CD8-positive, alpha-beta memory T cell (primary cell): ENCODE results near the gene HERC3. TPM values are rescaled to one million over a fixed set of nuclear protein-coding genes. Genes with fewer than 3 reads are reported as not detected.

Experiments used
- CTCF ChIA-PET: fragments of 350-600 bp; sonication (Branson Sonifier 250); formaldehyde crosslinking; loops from one replicate; lab custom pipeline; 2021; ENCODE audit warnings: antibody characterized with exemption; lab: Charles Lee
- POLR2A ChIA-PET: fragments of 350-600 bp; sonication (Branson Sonifier 250); formaldehyde crosslinking; loops from one replicate; lab custom pipeline; 2021; ENCODE audit warnings: antibody characterized with exemption; lab: Charles Lee
- DNase-seq, 5 donors: peaks; one replicate each; pipeline versions ENCODE4 v3.0.0 to v3.0.0-alpha.2; 2020 to 2022; ENCODE audit warnings: mixed read lengths in 1 of 5
- H3K27ac ChIP-seq: one replicate; pipeline ENCODE4 v1.7.0; 2013; ENCODE audit warnings: low read depth, mild to moderate bottlenecking, low read length, moderate library complexity
- H3K27me3 ChIP-seq: 2 replicates; pipeline ENCODE4 v1.7.0; 2013; ENCODE audit warnings: low read length, mild to moderate bottlenecking; ENCODE audit not compliant: insufficient read depth, poor library complexity, severe bottlenecking
- H3K36me3 ChIP-seq: 2 replicates; pipeline ENCODE4 v1.7.0; 2013; ENCODE audit warnings: mild to moderate bottlenecking, low read length, moderate library complexity; ENCODE audit not compliant: insufficient read depth
- H3K4me1 ChIP-seq: 2 replicates; pipeline ENCODE4 v1.7.0; 2013; ENCODE audit warnings: mild to moderate bottlenecking, low read length, moderate library complexity; ENCODE audit not compliant: insufficient read depth
- H3K4me3 ChIP-seq: 2 replicates; pipeline ENCODE4 v1.7.0; 2013; ENCODE audit warnings: mild to moderate bottlenecking, low read length
- H3K9me3 ChIP-seq: 2 replicates; pipeline ENCODE4 v1.7.0; 2013; ENCODE audit warnings: mild to moderate bottlenecking, low read length
- H3K27ac Mint-ChIP-seq, 8 donors: one replicate each; pipeline ENCODE4 v1.8.0; 2020 to 2021; ENCODE audit warnings: mixed read lengths in 8 of 8, mild to moderate bottlenecking in 6 of 8, inconsistent platforms in 3 of 8, moderate library complexity in 3 of 8
- H3K27me3 Mint-ChIP-seq, 2 donors: one replicate each; pipeline ENCODE4 v1.8.0; 2020 to 2021; ENCODE audit warnings: mixed read lengths in 2 of 2, mild to moderate bottlenecking in 1 of 2, moderate library complexity in 1 of 2
- H3K36me3 Mint-ChIP-seq, 3 donors: one replicate each; pipeline ENCODE4 v1.8.0; 2020 to 2021; ENCODE audit warnings: mixed read lengths in 3 of 3, inconsistent platforms in 1 of 3, mild to moderate bottlenecking in 1 of 3
- H3K4me1 Mint-ChIP-seq, 3 donors: one replicate each; pipeline ENCODE4 v1.8.0; 2020 to 2021; ENCODE audit warnings: mixed read lengths in 3 of 3, inconsistent platforms in 1 of 3, mild to moderate bottlenecking in 1 of 3
- H3K4me3 Mint-ChIP-seq, 7 donors: one replicate each; pipeline ENCODE4 v1.8.0; 2020 to 2021; ENCODE audit warnings: mixed read lengths in 7 of 7, mild to moderate bottlenecking in 6 of 7, moderate library complexity in 4 of 7, inconsistent platforms in 2 of 7
- H3K9me3 Mint-ChIP-seq, 5 donors: one replicate each; pipeline ENCODE4 v1.8.0; 2020 to 2022; ENCODE audit warnings: mixed read lengths in 5 of 5, mild to moderate bottlenecking in 3 of 5, moderate library complexity in 2 of 5, inconsistent platforms in 1 of 5
- polyA plus RNA-seq: library from polyadenylated mRNA; unstranded; fragments of 300-500 nt; fragmentation: Illumina TruSeq; gene quantifications from one replicate; pipeline ENCODE4 v1.2.3, GENCODE V29; 2021
- total RNA-seq, 2 experiments: library from RNA; stranded (reverse); gene quantifications; one replicate each; pipeline ENCODE4 v1.2.3, GENCODE V29; 2021

The HERC3 gene
- total and polyA plus RNA-seq, 3 experiments from 2014 or later, result 27.9 to 34.5 (median 31.8) TPM

- no peak for DNase-seq
- Mint-ChIP-seq H3K4me1 (no peaks in the 10 kb centered on the region), H3K4me3 (no peak overlapping the region), H3K27me3 (peaks cover under 1 to 2% of the 10 kb centered on the region in 2 donors), H3K9me3 (no peaks in the 10 kb centered on the region), H3K27ac (no peak overlapping the region), H3K36me3 (no peaks in the 10 kb centered on the region)
- ChIA-PET CTCF (interaction anchor here (1.2 kb wide), 1 partner anchor 44 kb away, joined by 3 read pairs; no protein-coding TSS in a partner anchor), POLR2A (no interaction called here)
- Histone ChIP-seq H3K4me3 (no peak overlapping the region), H3K4me1 (no peaks in the 10 kb centered on the region), H3K36me3 (no peaks in the 10 kb centered on the region), H3K27ac (no peak overlapping the region), H3K27me3 (no peaks in the 10 kb centered on the region), H3K9me3 (no peaks in the 10 kb centered on the region)
Measured at GRCh38 chr4:88583631-88584470, 8.4 kb upstream of the HERC3 start.

GRCh38 chr4:88584471-88584900 is 7.8 kb upstream of the HERC3 start:
- ChIA-PET CTCF (interaction anchor here (1.2 kb wide), 1 partner anchor 45 kb away, joined by 3 read pairs; no protein-coding TSS in a partner anchor), POLR2A (no interaction called here)
- Histone ChIP-seq H3K4me1 (no peaks in the 10 kb centered on the region), H3K36me3 (no peaks in the 10 kb centered on the region), H3K4me3 (no peak overlapping the region), H3K27ac (no peak overlapping the region), H3K9me3 (no peaks in the 10 kb centered on the region), H3K27me3 (no peaks in the 10 kb centered on the region)
- Mint-ChIP-seq H3K27ac (peak overlapping the region in 1 of 8 donors; percentile 43), H3K36me3 (no peaks in the 10 kb centered on the region), H3K4me3 (no peak overlapping the region), H3K27me3 (peaks cover 0 to 2% of the 10 kb centered on the region in 2 donors), H3K4me1 (no peaks in the 10 kb centered on the region), H3K9me3 (no peaks in the 10 kb centered on the region)
- no peak for DNase-seq

GRCh38 chr4:88585917-88586316 is 6.4 kb upstream of the HERC3 start:
- Histone ChIP-seq H3K4me3 (no peak overlapping the region), H3K36me3 (no peaks in the 10 kb centered on the region), H3K27ac (no peak overlapping the region), H3K9me3 (no peaks in the 10 kb centered on the region), H3K4me1 (peaks cover 3% of the 10 kb centered on the region), H3K27me3 (no peaks in the 10 kb centered on the region)
- H3K27me3 Mint-ChIP-seq, result no peaks in the 10 kb centered on the region
- DNase-seq, result no peak
- H3K27ac Mint-ChIP-seq, result no peak overlapping the region
- ChIA-PET POLR2A (no interaction called here), CTCF (no interaction called here)
- H3K4me1 Mint-ChIP-seq, result peaks cover 0 to under 1% (median 0%) of the 10 kb centered on the region in 3 donors
- no peaks in the 10 kb centered on the region for H3K9me3 Mint-ChIP-seq
- H3K36me3 Mint-ChIP-seq, result no peaks in the 10 kb centered on the region
- H3K4me3 Mint-ChIP-seq, result no peak overlapping the region

- Histone ChIP-seq H3K27me3 (no peaks in the 10 kb centered on the region), H3K27ac (no peak overlapping the region), H3K4me3 (no peak overlapping the region), H3K4me1 (peaks cover 11% of the 10 kb centered on the region), H3K9me3 (no peaks in the 10 kb centered on the region), H3K36me3 (no peaks in the 10 kb centered on the region)
- DNase-seq, result no peak
- ChIA-PET CTCF (no interaction called here), POLR2A (no interaction called here)
- Mint-ChIP-seq H3K4me1 (peaks cover 6 to 14% (median 13%) of the 10 kb centered on the region in 3 donors), H3K4me3 (no peak overlapping the region), H3K27ac (no peak overlapping the region), H3K9me3 (no peaks in the 10 kb centered on the region), H3K27me3 (no peaks in the 10 kb centered on the region), H3K36me3 (peaks cover 0 to 6% (median 0%) of the 10 kb centered on the region in 3 donors)
Measured at GRCh38 chr4:88587306-88587705, 5.0 kb upstream of the HERC3 start.

GRCh38 chr4:88592600-88593448 is 544 bp downstream of the HERC3 start:
- Mint-ChIP-seq H3K36me3 (peaks cover 0 to 33% (median 10%) of the 10 kb centered on the region in 3 donors), H3K27ac (peak overlapping the region; percentile 84 to 99 (median 96)), H3K4me1 (peaks cover 38 to 57% (median 55%) of the 10 kb centered on the region in 3 donors), H3K27me3 (no peaks in the 10 kb centered on the region), H3K4me3 (peak overlapping the region; percentile 92 to 98 (median 96)), H3K9me3 (no peaks in the 10 kb centered on the region)
- Histone ChIP-seq H3K4me3 (peak overlapping the region; percentile 94), H3K9me3 (no peaks in the 10 kb centered on the region), H3K27me3 (no peaks in the 10 kb centered on the region), H3K27ac (peak overlapping the region; percentile 82), H3K36me3 (peaks cover 5% of the 10 kb centered on the region), H3K4me1 (peaks cover 35% of the 10 kb centered on the region)
- ChIA-PET CTCF (interaction anchor here (0.8 to 3.8 kb wide), 4 partner anchors 8 to 66 kb away, joined by 3 to 28 read pairs (median 4); no protein-coding TSS in a partner anchor), POLR2A (interaction anchor here (0.5 to 3.2 kb wide), 9 partner anchors 18 to 308 kb away, joined by 3 to 32 read pairs (median 4); partner anchors contain the start of genes HERC5, HERC6, NAP1L5 and PPM1K)
- peak; percentile 76 to 88 (median 78) for DNase-seq

GRCh38 chr4:88597970-88598660 is 5.8 kb downstream of the HERC3 start:
- Histone ChIP-seq H3K4me1 (peaks cover 65% of the 10 kb centered on the region), H3K9me3 (no peaks in the 10 kb centered on the region), H3K27me3 (no peaks in the 10 kb centered on the region), H3K27ac (no peak overlapping the region), H3K36me3 (peaks cover 5% of the 10 kb centered on the region), H3K4me3 (no peak overlapping the region)
- peaks cover 0 to 61% (median 25%) of the 10 kb centered on the region in 3 donors for H3K36me3 Mint-ChIP-seq
- peak overlapping the region in 2 of 7 donors; percentile 17 to 42 for H3K4me3 Mint-ChIP-seq
- no peak for DNase-seq
- ChIA-PET POLR2A (no interaction called here), CTCF (interaction anchor here (1.7 kb wide), 1 partner anchor 13 kb away, joined by 4 read pairs; no protein-coding TSS in a partner anchor)
- H3K27ac Mint-ChIP-seq, result peak overlapping the region; percentile 15 to 86 (median 80)
- peaks cover 69 to 86% (median 84%) of the 10 kb centered on the region in 3 donors for H3K4me1 Mint-ChIP-seq
- H3K9me3 Mint-ChIP-seq, result no peaks in the 10 kb centered on the region
- peaks cover 0 to 2% of the 10 kb centered on the region in 2 donors for H3K27me3 Mint-ChIP-seq

GRCh38 chr4:88599298-88599697 is 7.0 kb downstream of the HERC3 start:
- Mint-ChIP-seq H3K27ac (peak overlapping the region; percentile 55 to 93 (median 84)), H3K9me3 (no peaks in the 10 kb centered on the region), H3K4me1 (peaks cover 64 to 81% (median 81%) of the 10 kb centered on the region in 3 donors), H3K4me3 (peak overlapping the region in 6 of 7 donors; percentile 10 to 69 (median 39)), H3K36me3 (peaks cover 1 to 66% (median 31%) of the 10 kb centered on the region in 3 donors), H3K27me3 (peaks cover 0 to 2% of the 10 kb centered on the region in 2 donors)
- Histone ChIP-seq H3K9me3 (no peaks in the 10 kb centered on the region), H3K4me1 (peaks cover 58% of the 10 kb centered on the region), H3K27ac (no peak overlapping the region), H3K36me3 (peaks cover 5% of the 10 kb centered on the region), H3K27me3 (no peaks in the 10 kb centered on the region), H3K4me3 (no peak overlapping the region)
- CTCF ChIA-PET, result interaction anchor here (1.7 kb wide), 1 partner anchor 12 kb away, joined by 4 read pairs; no protein-coding TSS in a partner anchor
- POLR2A ChIA-PET, result no interaction called here
- DNase-seq, result no peak
